Activated gamma-delta T cell treated with Interleukin-2 at 50 U/mL for 16 hours (primary cell): ENCODE results near the gene MRPS10.
"Not testable (repeated sequence)": the region's sequence is repeated elsewhere in the genome, so short reads cannot be mapped to it uniquely, and the experiment has no call there.

Experiments
- DNase-seq: peaks from one replicate; pipeline ENCODE4 v3.0.0-alpha.2; 2020

Gene MRPS10

DNA sequence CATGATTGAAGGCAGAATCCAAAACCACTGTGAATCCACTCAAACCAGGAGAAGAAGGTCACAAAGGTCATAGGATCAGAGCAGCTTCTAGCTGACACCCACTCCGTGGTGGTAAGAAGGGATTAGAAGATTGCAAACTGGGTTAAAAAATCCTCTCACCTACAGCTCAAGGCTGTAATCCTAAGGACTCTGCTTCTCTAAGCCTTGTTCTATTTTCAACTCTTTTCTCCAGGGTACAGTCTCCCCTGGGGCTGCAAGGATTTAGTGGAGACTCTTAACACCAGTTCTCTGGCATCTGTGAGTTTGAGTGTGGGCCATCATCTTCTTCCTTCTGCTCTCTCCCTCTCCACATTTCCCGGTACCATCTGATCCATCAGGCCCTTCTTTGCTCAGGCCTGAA is 44.6 kb downstream of the MRPS10 start, which contains the start of gene GUCA1A:
GUCA1A (plus strand) TSS at position 264 of the 400 bp plus-strand sequence. CDS start 250 bp downstream, outside the sequence.
- DNase-seq = no peak

GRCh38 chr6:42171813-42172581 is 45.7 kb downstream of the MRPS10 start:
- DNase-seq = no peak

GRCh38 chr6:42169780-42170179 is 47.9 kb downstream of the MRPS10 start:
- not testable (repeated sequence) for DNase-seq

- no peak for DNase-seq
These were observed 49.0 kb downstream of the MRPS10 start for GRCh38 chr6:42168650-42169049.

DNA sequence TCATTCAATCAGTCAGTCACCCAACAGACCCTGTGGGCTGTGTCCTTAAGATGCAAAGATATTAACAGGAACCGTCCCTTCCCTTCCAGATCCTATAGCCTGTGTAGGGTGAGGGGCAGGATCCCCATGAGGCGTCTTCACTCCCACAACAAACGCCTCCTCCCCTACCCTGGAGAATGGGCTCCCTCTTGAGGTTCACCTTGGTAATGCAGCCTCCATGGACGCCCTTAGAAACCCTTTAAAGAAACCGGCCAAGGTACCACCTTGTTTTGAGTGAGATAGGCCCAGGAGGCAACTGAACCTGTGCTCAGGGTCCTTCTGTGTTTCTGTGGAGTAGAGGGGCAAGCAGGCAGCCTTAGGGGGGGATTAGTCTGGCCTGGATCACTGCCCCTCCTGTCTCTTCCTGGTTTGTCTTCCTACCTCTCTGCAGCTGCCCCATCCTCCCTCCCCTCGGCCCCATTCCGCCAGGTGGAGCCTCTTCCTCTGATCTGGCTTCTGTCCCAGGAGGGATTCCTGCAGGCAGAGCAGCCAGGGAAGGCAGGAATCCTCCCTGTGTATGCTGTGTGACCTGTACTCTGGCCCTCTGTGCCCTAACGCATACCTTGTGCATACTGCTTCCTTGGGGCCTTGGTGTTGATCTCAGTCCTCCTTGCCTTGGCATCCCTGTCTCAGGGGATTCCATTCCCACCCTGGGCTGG is 51.1 kb downstream of the MRPS10 start:
- peak; percentile 82 for DNase-seq

GRCh38 chr6:42165016-42165415 is 52.6 kb downstream of the MRPS10 start:
- DNase-seq = no peak

DNA sequence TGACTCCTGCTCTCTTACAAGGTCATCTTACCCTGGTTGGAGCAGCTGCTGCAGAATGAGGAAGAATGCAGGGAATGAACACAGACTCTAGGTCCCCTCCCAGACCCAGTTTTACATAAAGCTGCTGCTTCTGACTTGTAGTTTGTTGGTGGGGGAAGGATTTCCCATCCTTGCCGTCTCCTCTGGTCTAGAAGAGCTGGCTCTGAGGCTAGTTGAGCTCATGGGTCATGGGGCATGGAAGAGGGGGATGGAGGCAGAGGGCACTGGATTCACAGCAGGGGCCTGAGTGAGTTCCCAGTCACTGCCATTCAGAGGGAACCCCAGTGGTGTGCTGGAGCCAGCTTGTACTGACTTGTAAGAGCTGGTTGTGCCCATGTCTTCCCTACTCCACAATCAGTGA is 53.7 kb downstream of the MRPS10 start:
- no peak for DNase-seq

- no peak for DNase-seq
These were observed 54.8 kb downstream of the MRPS10 start for GRCh38 chr6:42162812-42163211.

DNA sequence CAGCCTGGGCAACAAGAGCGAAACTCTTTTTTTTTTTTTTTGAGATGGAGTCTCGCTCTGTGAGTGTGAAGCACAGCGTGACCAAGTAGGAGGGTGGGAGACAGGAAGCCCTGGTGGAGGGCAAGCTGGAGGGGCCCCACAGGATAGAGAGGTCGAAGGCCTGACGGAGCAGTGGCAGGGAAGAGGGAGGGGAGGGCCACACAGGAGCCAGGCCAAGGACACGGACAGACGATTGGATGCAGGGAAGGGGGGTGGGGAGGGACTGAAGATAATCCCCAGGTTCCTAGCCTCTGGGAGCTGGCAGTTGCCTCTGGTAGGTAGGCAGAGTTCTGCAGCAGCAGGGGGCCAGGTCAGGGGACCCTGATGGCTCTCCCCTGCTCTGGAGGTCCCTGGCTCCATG is 55.3 kb downstream of the MRPS10 start:
- DNase-seq = no peak

GRCh38 chr6:42159431-42160024 is 58.1 kb downstream of the MRPS10 start:
- DNase-seq = no peak

GRCh38 chr6:42158631-42159030 is 59.0 kb downstream of the MRPS10 start:
- DNase-seq = no peak

DNA sequence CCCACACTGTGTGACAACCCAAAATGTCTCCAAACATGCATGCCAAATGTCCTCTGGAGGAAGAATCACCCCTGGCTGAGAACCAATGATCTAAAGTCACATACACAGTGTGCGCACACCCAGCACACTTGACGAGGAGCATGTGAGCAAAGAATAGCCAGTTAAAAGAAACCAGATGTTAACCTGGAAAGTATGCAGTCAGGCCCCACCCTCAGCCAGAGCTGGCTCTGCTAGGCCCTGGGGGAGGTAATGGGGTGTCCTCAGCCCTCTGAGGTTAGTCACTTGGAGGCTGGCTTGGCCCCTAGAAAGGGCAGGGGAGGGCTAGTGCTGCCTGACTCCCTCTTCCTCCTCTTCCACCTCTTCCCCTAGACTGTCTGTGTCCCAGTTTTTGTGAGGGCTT is 59.6 kb downstream of the MRPS10 start:
- no peak for DNase-seq
